T-helper 2 cell treated with Interferon-gamma antibody and Interleukin-4, amounts not matched to agents 5 μg/mL and 100 μg/mL, for 36 hours (primary cell): ENCODE measurements around the gene CEL.
"Not testable (repeated sequence)": the region's sequence is repeated elsewhere in the genome, so short reads cannot be mapped to it uniquely, and the experiment has no call there.

Experiments used
- DNase-seq: peaks from one replicate; pipeline ENCODE4 v3.0.0; 2021; ENCODE audit warnings: low spot score
- H3K27ac Mint-ChIP-seq: one replicate; pipeline ENCODE4 v1.8.0; 2021; ENCODE audit warnings: mild to moderate bottlenecking, mixed read lengths
- H3K27me3 Mint-ChIP-seq: one replicate; pipeline ENCODE4 v1.8.0; 2021; ENCODE audit warnings: low read depth, mixed read lengths
- H3K36me3 Mint-ChIP-seq: one replicate; pipeline ENCODE4 v1.8.0; 2021; ENCODE audit warnings: low read depth, mixed read lengths
- H3K4me1 Mint-ChIP-seq: one replicate; pipeline ENCODE4 v1.8.0; 2021; ENCODE audit warnings: low read depth, mixed read lengths
- H3K4me3 Mint-ChIP-seq: one replicate; pipeline ENCODE4 v1.8.0; 2022; ENCODE audit warnings: mild to moderate bottlenecking, moderate library complexity, mixed read lengths
- H3K9me3 Mint-ChIP-seq: one replicate; pipeline ENCODE4 v1.8.0; 2021; ENCODE audit warnings: mixed read lengths

CEL gene

GRCh38 chr9:133074111-133074651 is 12.4 kb downstream of the CEL start:
- DNase-seq, result no peak
- Mint-ChIP-seq H3K27ac (no peak overlapping the region), H3K36me3 (peaks cover 6% of the 10 kb centered on the region), H3K27me3 (peaks cover 10% of the 10 kb centered on the region), H3K4me3 (no peak overlapping the region), H3K4me1 (no peaks in the 10 kb centered on the region), H3K9me3 (no peaks in the 10 kb centered on the region)

- DNase-seq, result no peak
- peaks cover 3% of the 10 kb centered on the region for H3K36me3 Mint-ChIP-seq
- no peaks in the 10 kb centered on the region for H3K9me3 Mint-ChIP-seq
- peaks cover 16% of the 10 kb centered on the region for H3K27me3 Mint-ChIP-seq
- H3K4me1 Mint-ChIP-seq, result no peaks in the 10 kb centered on the region
- no peak overlapping the region for H3K4me3 Mint-ChIP-seq
- H3K27ac Mint-ChIP-seq, result no peak overlapping the region
These were observed 14.3 kb downstream of the CEL start for GRCh38 chr9:133075925-133076630.

DNA sequence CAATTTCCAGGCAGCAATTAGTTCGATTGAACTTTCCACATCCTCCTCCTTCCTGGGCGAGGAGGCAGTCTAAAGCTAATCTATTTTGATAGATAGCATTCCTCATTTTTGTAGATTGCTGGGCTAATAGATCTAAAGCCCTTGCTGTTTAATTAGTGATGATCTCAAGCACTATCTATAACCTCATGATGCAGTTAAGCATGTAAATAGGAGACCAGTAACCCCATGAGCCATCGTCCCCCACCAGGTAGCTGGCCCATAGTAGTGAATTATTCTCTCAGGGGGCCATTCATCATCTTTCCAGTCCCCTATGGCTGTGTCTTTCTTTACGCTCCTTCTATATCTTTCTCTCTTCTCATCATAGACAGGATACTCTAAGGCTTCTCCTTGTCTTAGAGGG is 14.9 kb downstream of the CEL start:
- H3K9me3 Mint-ChIP-seq, result no peaks in the 10 kb centered on the region
- peaks cover 2% of the 10 kb centered on the region for H3K36me3 Mint-ChIP-seq
- peaks cover 16% of the 10 kb centered on the region for H3K27me3 Mint-ChIP-seq
- no peak overlapping the region for H3K27ac Mint-ChIP-seq
- H3K4me1 Mint-ChIP-seq, result no peaks in the 10 kb centered on the region
- no peak overlapping the region for H3K4me3 Mint-ChIP-seq
- no peak for DNase-seq

- Mint-ChIP-seq H3K27me3 (peaks cover 16% of the 10 kb centered on the region), H3K4me1 (no peaks in the 10 kb centered on the region), H3K36me3 (no peaks in the 10 kb centered on the region), H3K4me3 (no peak overlapping the region), H3K9me3 (no peaks in the 10 kb centered on the region), H3K27ac (no peak overlapping the region)
- DNase-seq, result no peak
These were observed 16.7 kb downstream of the CEL start for GRCh38 chr9:133078486-133078885.

GRCh38 chr9:133080161-133080560 is 18.4 kb downstream of the CEL start:
- Mint-ChIP-seq H3K4me1 (no peaks in the 10 kb centered on the region), H3K27me3 (peaks cover 16% of the 10 kb centered on the region), H3K9me3 (no peaks in the 10 kb centered on the region), H3K36me3 (no peaks in the 10 kb centered on the region), H3K4me3 (no peak overlapping the region), H3K27ac (no peak overlapping the region)
- no peak for DNase-seq

- H3K36me3 Mint-ChIP-seq, H3K4me3 Mint-ChIP-seq, H3K9me3 Mint-ChIP-seq, H3K4me1 Mint-ChIP-seq, DNase-seq, H3K27ac Mint-ChIP-seq: not testable (repeated sequence)
- H3K27me3 Mint-ChIP-seq, result peaks cover 12% of the 10 kb centered on the region
These were observed 19.3 kb downstream of the CEL start for GRCh38 chr9:133080786-133081779.

DNA sequence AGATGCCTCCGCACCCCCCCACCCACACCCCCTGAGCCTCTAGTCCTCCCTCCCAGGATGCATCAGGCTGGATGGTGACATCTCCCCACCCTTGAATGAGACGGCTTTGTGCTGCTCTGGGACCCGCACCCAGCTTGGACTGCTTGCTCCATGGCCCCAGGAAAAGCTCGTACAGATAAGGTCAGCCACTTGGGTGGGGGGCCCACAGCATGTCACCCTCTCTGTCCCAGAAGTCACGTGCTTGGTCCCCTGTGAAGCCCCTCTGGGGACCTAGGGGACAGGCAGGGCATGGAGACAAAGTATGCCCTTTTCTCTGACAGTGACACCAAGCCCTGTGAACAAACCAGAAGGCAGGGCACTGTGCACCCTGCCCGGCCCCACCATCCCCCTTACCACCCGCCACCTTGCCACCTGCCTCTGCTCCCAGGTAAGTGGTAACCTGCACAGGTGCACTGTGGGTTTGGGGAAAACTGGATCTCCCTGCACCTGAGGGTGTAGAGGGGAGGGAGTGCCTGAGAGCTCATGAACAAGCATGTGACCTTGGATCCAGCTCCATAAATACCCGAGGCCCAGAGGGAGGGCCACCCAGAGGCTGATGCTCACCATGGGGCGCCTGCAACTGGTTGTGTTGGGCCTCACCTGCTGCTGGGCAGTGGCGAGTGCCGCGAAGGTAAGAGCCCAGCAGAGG is 20.3 kb downstream of the CEL start:
- H3K9me3 Mint-ChIP-seq, H3K4me3 Mint-ChIP-seq, H3K36me3 Mint-ChIP-seq, H3K27ac Mint-ChIP-seq, DNase-seq, H3K4me1 Mint-ChIP-seq: not testable (repeated sequence)
- peaks cover 10% of the 10 kb centered on the region for H3K27me3 Mint-ChIP-seq

GRCh38 chr9:133083688-133084087 is 21.9 kb downstream of the CEL start:
- not testable (repeated sequence) for H3K4me3 Mint-ChIP-seq, H3K27ac Mint-ChIP-seq, H3K9me3 Mint-ChIP-seq, DNase-seq, H3K4me1 Mint-ChIP-seq, H3K36me3 Mint-ChIP-seq
- H3K27me3 Mint-ChIP-seq, result peaks cover 10% of the 10 kb centered on the region

GRCh38 chr9:133086212-133086860 is 24.6 kb downstream of the CEL start:
- not testable (repeated sequence) for H3K9me3 Mint-ChIP-seq, H3K27me3 Mint-ChIP-seq, H3K27ac Mint-ChIP-seq, DNase-seq, H3K36me3 Mint-ChIP-seq, H3K4me3 Mint-ChIP-seq, H3K4me1 Mint-ChIP-seq

- no peak overlapping the region for H3K4me3 Mint-ChIP-seq
These were observed 25.1 kb downstream of the CEL start for GRCh38 chr9:133086894-133087293.

DNA sequence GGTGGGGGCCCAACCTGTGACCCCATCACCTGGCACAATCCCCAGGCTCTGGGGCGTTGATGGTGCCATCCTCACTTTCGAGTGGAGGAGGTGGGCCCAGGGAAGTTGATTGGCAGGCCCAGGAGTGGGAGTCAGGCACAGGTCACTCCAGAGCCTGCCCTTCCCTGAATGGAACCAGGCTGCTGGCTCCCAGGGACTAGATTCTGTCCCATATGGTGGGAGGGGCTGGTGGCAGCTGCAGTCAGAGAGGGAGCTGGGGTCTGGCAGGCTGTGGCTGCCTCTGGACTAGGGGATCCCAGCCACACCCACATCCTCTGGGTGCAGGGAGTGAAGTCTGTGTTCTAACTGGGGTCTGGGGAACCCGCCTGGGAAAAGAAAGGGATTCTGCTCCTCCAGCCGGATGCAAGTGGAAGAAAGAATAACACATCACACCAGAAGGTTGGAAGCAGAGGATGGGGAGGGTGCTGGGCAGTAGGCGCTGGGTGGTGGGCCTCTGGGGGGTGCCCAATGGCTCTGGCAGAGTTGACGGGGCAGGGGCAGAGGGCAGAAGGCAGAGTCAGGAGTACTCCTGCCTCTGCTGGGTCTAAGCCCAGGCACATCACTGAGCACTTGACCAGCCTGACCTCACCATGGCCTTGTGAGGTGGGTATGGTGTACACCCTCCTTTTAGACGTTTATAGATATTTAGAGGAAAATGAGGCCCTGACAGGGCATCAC is 25.8 kb downstream of the CEL start:
- no peak for DNase-seq
- H3K27ac Mint-ChIP-seq, result no peak overlapping the region
- H3K4me1 Mint-ChIP-seq, result peaks cover 2% of the 10 kb centered on the region
- H3K36me3 Mint-ChIP-seq, result no peaks in the 10 kb centered on the region
- no peak overlapping the region for H3K4me3 Mint-ChIP-seq
- no peaks in the 10 kb centered on the region for H3K27me3 Mint-ChIP-seq
- H3K9me3 Mint-ChIP-seq, result no peaks in the 10 kb centered on the region

More at GRCh38 chr9:133086894-133087293, 25.1 kb downstream of the CEL start:
- no peak for DNase-seq
- no peaks in the 10 kb centered on the region for H3K9me3 Mint-ChIP-seq
- H3K27ac Mint-ChIP-seq, result no peak overlapping the region
- H3K4me1 Mint-ChIP-seq, result no peaks in the 10 kb centered on the region
- H3K27me3 Mint-ChIP-seq, result no peaks in the 10 kb centered on the region
- H3K36me3 Mint-ChIP-seq, result no peaks in the 10 kb centered on the region

- no peak overlapping the region for H3K27ac Mint-ChIP-seq
- no peaks in the 10 kb centered on the region for H3K9me3 Mint-ChIP-seq
- peaks cover 2% of the 10 kb centered on the region for H3K4me1 Mint-ChIP-seq
- no peak overlapping the region for H3K4me3 Mint-ChIP-seq
- H3K36me3 Mint-ChIP-seq, result no peaks in the 10 kb centered on the region
- no peaks in the 10 kb centered on the region for H3K27me3 Mint-ChIP-seq
- no peak for DNase-seq
These were observed 26.5 kb downstream of the CEL start for GRCh38 chr9:133088146-133088750.

DNA sequence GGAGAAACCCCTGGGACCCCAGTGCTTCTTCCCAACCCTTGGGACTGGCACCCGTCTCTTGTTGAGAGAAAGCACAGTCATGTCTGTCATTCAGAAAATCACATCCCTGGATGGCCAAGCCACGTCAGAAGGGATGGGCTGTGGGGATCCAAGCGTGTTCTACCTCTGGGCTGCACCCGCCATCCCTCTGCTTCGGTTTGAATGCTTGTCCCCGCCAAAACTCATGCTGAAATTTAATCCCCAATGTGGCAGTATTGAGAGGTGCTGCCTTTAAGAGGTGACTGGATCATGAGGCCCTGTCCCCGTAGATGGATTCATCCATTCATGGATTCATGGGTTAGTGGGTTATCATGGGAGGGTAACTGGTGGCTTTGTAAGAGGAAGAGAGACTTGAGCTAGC is 27.0 kb downstream of the CEL start:
- no peak for DNase-seq
- Mint-ChIP-seq H3K4me3 (no peak overlapping the region), H3K36me3 (no peaks in the 10 kb centered on the region), H3K9me3 (no peaks in the 10 kb centered on the region), H3K27me3 (no peaks in the 10 kb centered on the region), H3K4me1 (peaks cover 2% of the 10 kb centered on the region), H3K27ac (no peak overlapping the region)
